H1 (cell line): ENCODE results near the gene BSN. TPM values are rescaled to one million over a fixed set of nuclear protein-coding genes. Genes with fewer than 3 reads are reported as not detected.
"Not testable (repeated sequence)": the region's sequence is repeated elsewhere in the genome, so short reads cannot be mapped to it uniquely, and the experiment has no call there.

Experiments used
- CTCF ChIA-PET: fragments of 300-600 bp; sonication (Branson Sonifier 250); formaldehyde crosslinking; loops from one replicate; lab custom pipeline; 2021; ENCODE audit not compliant: partially characterized antibody; lab: Charles Lee
- POLR2A ChIA-PET: fragments of 300-600 bp; sonication (Branson Sonifier 250); formaldehyde crosslinking; loops from one replicate; lab custom pipeline; 2021; ENCODE audit warnings: inconsistent platforms; ENCODE audit not compliant: partially characterized antibody; lab: Charles Lee
- DNase-seq, 2 experiments: peaks; one replicate each; pipeline versions ENCODE4 v3.0.0 to v3.0.0-alpha.2; 2010 to 2022; ENCODE audit warnings: low spot score in 2 of 2, low read depth in 1 of 2, mixed read lengths in 1 of 2
- FAIRE-seq: peaks from 2 replicates; lab custom pipeline; 2011; peaks lifted over from hg19 to GRCh38; lab: Jason Lieb, UNC
- H2AFZ ChIP-seq: 2 replicates; pipeline ENCODE4 v1.8.1; 2012; ENCODE audit warnings: low read length, inconsistent platforms
- H2AK5ac ChIP-seq: 2 replicates; pipeline ENCODE4 v1.6.1; 2013; ENCODE audit warnings: low read depth, low read length
- H2BK120ac ChIP-seq: replicated peaks from 2 replicates; pipeline ENCODE3; 2013; ENCODE audit warnings: low read depth, low read length, inconsistent platforms
- H2BK12ac ChIP-seq: 2 replicates; pipeline ENCODE4 v1.6.1; 2013; ENCODE audit warnings: low read depth, low read length
- H2BK15ac ChIP-seq: 2 replicates; pipeline ENCODE4 v1.6.1; 2013; ENCODE audit warnings: low read length
- H2BK20ac ChIP-seq: 2 replicates; pipeline ENCODE4 v1.6.1; 2013; ENCODE audit warnings: low read length
- H2BK5ac ChIP-seq: 2 replicates; pipeline ENCODE4 v1.6.1; 2013; ENCODE audit warnings: low read depth, low read length
- H3K14ac ChIP-seq: 2 replicates; pipeline ENCODE4 v1.6.1; 2013; ENCODE audit warnings: inconsistent platforms; ENCODE audit not compliant: insufficient read length
- H3K18ac ChIP-seq: 2 replicates; pipeline ENCODE4 v1.6.1; 2013; ENCODE audit warnings: low read length; ENCODE audit errors: extremely low read depth
- H3K23ac ChIP-seq: 2 replicates; pipeline ENCODE4 v1.6.1; 2013; ENCODE audit warnings: inconsistent platforms; ENCODE audit not compliant: insufficient read length
- H3K23me2 ChIP-seq: 2 replicates; pipeline ENCODE4 v1.6.1; 2013; ENCODE audit warnings: low read depth, low read length
- H3K27ac ChIP-seq: 2 replicates; pipeline ENCODE4 v1.6.1; 2011; ENCODE audit warnings: low read depth, low read length, inconsistent platforms
- H3K27me3 ChIP-seq, 4 experiments: replicated peaks in 1 of 4; 1 replicate in 1 of 4; 2 replicates in 3 of 4; pipeline versions ENCODE4 v1.6.1 to v1.8.1; 2011 to 2013; ENCODE audit warnings: low read length in 3 of 4, mild to moderate bottlenecking in 3 of 4, inconsistent platforms in 2 of 4, mixed read lengths in 2 of 4, moderate library complexity in 1 of 4; ENCODE audit not compliant: control insufficient read depth in 3 of 4, insufficient read depth in 3 of 4; ENCODE audit errors: extremely low read depth in 1 of 4
- H3K36me3 ChIP-seq, 4 experiments: 2 replicates each; pipeline versions ENCODE4 v1.6.1 to v1.8.1; 2011 to 2013; ENCODE audit warnings: mild to moderate bottlenecking in 4 of 4, low read length in 3 of 4, moderate library complexity in 2 of 4, control low read depth in 1 of 4, inconsistent platforms in 1 of 4; ENCODE audit not compliant: insufficient read depth in 4 of 4, control insufficient read depth in 2 of 4
- H3K4ac ChIP-seq: replicated peaks from 2 replicates; pipeline ENCODE3; 2013; ENCODE audit warnings: low read length, low read depth, mixed read lengths, inconsistent platforms; ENCODE audit not compliant: insufficient read length
- H3K4me1 ChIP-seq, 4 experiments: replicated peaks in 1 of 4; 1 replicate in 1 of 4; 2 replicates in 3 of 4; pipeline versions ENCODE4 v1.6.1 to v1.8.1; 2011 to 2013; ENCODE audit warnings: low read length in 3 of 4, inconsistent platforms in 2 of 4, mixed read lengths in 1 of 4; ENCODE audit not compliant: insufficient read depth in 4 of 4, control insufficient read depth in 3 of 4
- H3K4me2 ChIP-seq, 2 experiments: 2 replicates each; pipeline versions ENCODE4 v1.6.1 to v1.8.1; 2011 to 2013; ENCODE audit warnings: low read depth in 2 of 2, low read length in 2 of 2, control low read depth in 1 of 2, inconsistent platforms in 1 of 2, mild to moderate bottlenecking in 1 of 2; ENCODE audit not compliant: insufficient read depth in 1 of 2
- H3K4me3 ChIP-seq, 4 experiments: fragments of 200-600, 300-600 bp in 1 of 4; sonication (generic), shearing (Covaris generic), sonication (Bioruptor Twin) in 1 of 4; 2 replicates each; pipeline versions ENCODE4 v1.5.1 to v1.8.1; 2011 to 2016; ENCODE audit warnings: low read length in 4 of 4, low read depth in 3 of 4, control low read depth in 2 of 4, inconsistent platforms in 2 of 4, mild to moderate bottlenecking in 2 of 4, mixed read lengths in 1 of 4, moderate library complexity in 1 of 4; ENCODE audit not compliant: insufficient read depth in 2 of 4; ENCODE audit errors: extremely low read depth in 1 of 4
- H3K56ac ChIP-seq: replicated peaks from 2 replicates; pipeline ENCODE3; 2013; ENCODE audit warnings: low read depth, mild to moderate bottlenecking, mixed read lengths, low read length, inconsistent platforms; ENCODE audit not compliant: insufficient read length
- H3K79me1 ChIP-seq: 2 replicates; pipeline ENCODE4 v1.6.1; 2013; ENCODE audit warnings: low read depth, low read length, control low read depth
- H3K79me2 ChIP-seq, 2 experiments: 2 replicates each; pipeline versions ENCODE4 v1.6.1 to v1.8.1; 2012 to 2013; ENCODE audit warnings: low read length in 2 of 2, mild to moderate bottlenecking in 2 of 2, inconsistent platforms in 1 of 2; ENCODE audit not compliant: insufficient read depth in 2 of 2, control insufficient read depth in 1 of 2
- H3K9ac ChIP-seq, 4 experiments: replicated peaks in 1 of 4; 1 replicate in 1 of 4; 2 replicates in 3 of 4; pipeline versions ENCODE4 v1.6.1 to v1.8.1; 2011 to 2013; ENCODE audit warnings: low read depth in 3 of 4, low read length in 3 of 4, control low read depth in 2 of 4, mild to moderate bottlenecking in 2 of 4, moderate library complexity in 2 of 4, inconsistent platforms in 1 of 4; ENCODE audit errors: extremely low read depth in 1 of 4
- H3K9me3 ChIP-seq, 2 experiments: 2 replicates each; pipeline versions ENCODE4 v1.6.1 to v1.8.1; 2012 to 2013; ENCODE audit warnings: mild to moderate bottlenecking in 2 of 2, moderate library complexity in 2 of 2, control low read depth in 1 of 2, inconsistent platforms in 1 of 2, low read depth in 1 of 2, low read length in 1 of 2, mixed read lengths in 1 of 2; ENCODE audit not compliant: insufficient read depth in 2 of 2
- H4K20me1 ChIP-seq, 2 experiments: replicated peaks in 1 of 2; 2 replicates each; pipeline versions ENCODE3 to v1.8.1; 2011 to 2013; ENCODE audit warnings: inconsistent platforms in 2 of 2, low read length in 2 of 2, mild to moderate bottlenecking in 1 of 2; ENCODE audit not compliant: insufficient read depth in 2 of 2, control insufficient read depth in 1 of 2
- H4K5ac ChIP-seq: 2 replicates; pipeline ENCODE4 v1.6.1; 2013; ENCODE audit warnings: low read length, low read depth, mixed read lengths, inconsistent platforms; ENCODE audit not compliant: insufficient read length
- H4K8ac ChIP-seq: 2 replicates; pipeline ENCODE4 v1.8.0; 2013; ENCODE audit warnings: mild to moderate bottlenecking, moderate library complexity, low read length, inconsistent platforms; ENCODE audit not compliant: insufficient read depth; ENCODE audit errors: extremely low read depth
- H4K91ac ChIP-seq: replicated peaks from 2 replicates; pipeline ENCODE3; 2013; ENCODE audit warnings: low read length, mixed read lengths, inconsistent platforms; ENCODE audit not compliant: insufficient read length
- WGBS, 2 experiments: shearing (Covaris generic) in 1 of 2; methylation state at CpG; one replicate each; pipeline versions ENCODE4 v1.1.6 to v1.1.7; 2013 to 2015; ENCODE audit warnings: low lambda C conversion rate in 2 of 2, mixed read lengths in 2 of 2, inconsistent platforms in 1 of 2, low coverage in 1 of 2, missing lambda C conversion rate in 1 of 2; ENCODE audit not compliant: insufficient replicate concordance in 2 of 2, insufficient coverage in 1 of 2, insufficient read length in 1 of 2; ENCODE audit errors: extremely low coverage in 1 of 2, missing lambda C conversion rate in 1 of 2; 5-methylcytosine and 5-hydroxymethylcytosine counted together
- polyA plus RNA-seq, 7 experiments: library from polyadenylated mRNA; depleted of rRNA in 3 of 7; stranded (reverse) in 5 of 7; unstranded in 2 of 7; fragments of >200 nt in 5 of 7; fragments of 200-250 nt in 2 of 7; gene quantifications; 1 replicate in 5 of 7; 2 replicates in 1 of 7; 4 replicates in 1 of 7; pipeline versions ENCODE4 v1.2.1 to v1.2.3, GENCODE V29; 2011 to 2013; ENCODE audit warnings: missing spikeins in 2 of 7, mixed read lengths in 2 of 7
- total RNA-seq: library from RNA; stranded (reverse); fragmentation: NEBNext Ultra II Directional; extraction: Animal tissue kit (Norgen Biotek cat#: 25700); gene quantifications from 2 replicates; pipeline ENCODE4 v1.2.1, GENCODE V29; 2021

BSN gene
- total and polyA plus RNA-seq, 2 of the 8 experiments (the other 6 are each of a cell fraction or from before 2014, with no cell fraction given): 0.60 to 3.0 TPM

DNA sequence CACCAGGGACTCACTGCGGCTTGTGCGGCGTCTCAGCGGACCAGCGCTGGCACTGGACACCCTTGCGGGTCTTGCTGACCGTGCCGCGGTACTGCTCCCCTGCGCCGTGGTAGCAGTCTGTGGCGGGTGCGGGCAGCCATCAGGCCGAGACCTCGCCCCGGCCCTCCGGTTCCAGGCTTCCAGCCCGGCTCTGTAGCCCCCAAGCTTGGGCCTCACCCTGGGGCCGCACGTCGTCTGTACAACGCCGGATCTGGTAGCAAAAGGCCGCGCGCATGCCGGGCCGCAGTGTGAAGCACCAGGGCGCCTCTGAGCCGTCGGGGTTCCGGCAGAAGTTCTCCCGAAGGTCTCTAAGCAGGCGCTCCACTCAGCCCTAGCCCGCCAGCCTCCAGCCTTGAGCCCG is 131.6 kb downstream of the BSN start:
- 24% methylated on average over 20 of the region's 36 CpGs; no CpG with 5 or more reads in 1 of the 2 experiments for WGBS, 2 experiments
- Histone ChIP-seq H3K23me2 (peaks cover 14% of the 10 kb centered on the region), H3K36me3 (peaks cover 19 to 31% (median 28%) of the 10 kb centered on the region in 4 experiments), H3K4me3 (peak overlapping the region in 3 of 4 experiments; percentile 49 to 74 (median 54); a peak in 6 of 8 replicates), H3K4me2 (peak overlapping the region; percentile 77 to 99)
- H3K23ac ChIP-seq, H2BK15ac ChIP-seq, H3K79me1 ChIP-seq, H3K4me1 ChIP-seq, H4K8ac ChIP-seq, H2BK20ac ChIP-seq, H3K27me3 ChIP-seq, H2BK120ac ChIP-seq, H3K14ac ChIP-seq, H3K56ac ChIP-seq, H3K79me2 ChIP-seq, H4K20me1 ChIP-seq, H4K5ac ChIP-seq, H3K9ac ChIP-seq, FAIRE-seq, H3K9me3 ChIP-seq, H4K91ac ChIP-seq, CTCF ChIA-PET, H2BK12ac ChIP-seq, H2BK5ac ChIP-seq, H2AK5ac ChIP-seq, H3K4ac ChIP-seq, H2AFZ ChIP-seq, H3K27ac ChIP-seq, H3K18ac ChIP-seq: not testable (repeated sequence)
- POLR2A ChIA-PET: interaction anchor here (0.7 kb wide), 1 partner anchor 19 kb away, joined by 3 read pairs; no protein-coding TSS in a partner anchor
- DNase-seq: peak in 1 of 2 experiments; percentile 64
